K562 (cell line): ENCODE data around the gene AAR2. TPM values are rescaled to one million over a fixed set of nuclear protein-coding genes. Genes with fewer than 3 reads are reported as not detected.

ENCODE experiments used
- ASH1L ChIP-seq: fragments of 450-650 bp; IDR thresholded peaks from 2 replicates; pipeline ENCODE4 v1.6.1; 2018; ENCODE audit warnings: borderline replicate concordance, mild to moderate bottlenecking, low read depth; ENCODE audit not compliant: partially characterized antibody
- CC2D1A ChIP-seq: fragments of 450-650 bp; IDR thresholded peaks from 2 replicates; pipeline ENCODE4 v1.6.1; 2017; ENCODE audit warnings: mild to moderate bottlenecking
- DEAF1 ChIP-seq: fragments of 450-650 bp; formaldehyde crosslinking; IDR thresholded peaks from 2 replicates; pipeline ENCODE4 v1.4.0; 2020; ENCODE audit warnings: mild to moderate bottlenecking, moderate library complexity
- FOXP4 ChIP-seq: sonication (generic); formaldehyde crosslinking; IDR thresholded peaks from 2 replicates; pipeline ENCODE4 v1.8.0; 2022; ENCODE audit warnings: mild to moderate bottlenecking, missing genetic modification reagents, borderline replicate concordance
- POLR2H ChIP-seq: IDR thresholded peaks from 2 replicates; pipeline ENCODE4 v1.6.1; 2016; ENCODE audit warnings: missing genetic modification characterization, low read depth, mild to moderate bottlenecking, control low read depth, missing compliant biosample characterization, moderate library complexity
- POLR3A ChIP-seq: IDR thresholded peaks from 2 replicates; pipeline ENCODE4 v1.6.1; 2011; ENCODE audit warnings: borderline replicate concordance, mild to moderate bottlenecking, moderate library complexity; ENCODE audit not compliant: insufficient read length, insufficient read depth; ENCODE audit errors: extremely low read depth
- REST ChIP-seq, 2 experiments: fragments of 450-650 bp; formaldehyde crosslinking in 1 of 2; IDR thresholded peaks; 2 replicates each; pipeline versions ENCODE4 v1.4.0 to v1.6.1; 2014 to 2020; ENCODE audit warnings: mild to moderate bottlenecking in 2 of 2, borderline replicate concordance in 1 of 2, low read depth in 1 of 2
- SMC3 ChIP-seq: conservative IDR thresholded peaks from 2 replicates; pipeline ENCODE4 v1.6.1; 2011; ENCODE audit warnings: low read depth, low read length, improper control_type of control experiment; ENCODE audit not compliant: insufficient read depth
- SP1 ChIP-seq: sonication (generic); formaldehyde crosslinking; IDR thresholded peaks from 2 replicates; pipeline ENCODE4 v1.8.1; 2022; ENCODE audit warnings: mild to moderate bottlenecking, missing genetic modification reagents
- STAT5B ChIP-seq: fragments of 250-450 bp; sonication (Bioruptor Pico); IDR thresholded peaks from 2 replicates; pipeline ENCODE4 v1.8.0; 2021; ENCODE audit warnings: mild to moderate bottlenecking, inconsistent platforms
- ZKSCAN1 ChIP-seq: fragments of 150-350 bp; IDR thresholded peaks from 2 replicates; pipeline ENCODE4 v1.6.1; 2016; ENCODE audit warnings: low read depth, low read length
- ZNF224 ChIP-seq: sonication (generic); formaldehyde crosslinking; IDR thresholded peaks from 2 replicates; pipeline ENCODE4 v1.8.0; 2022; ENCODE audit warnings: mild to moderate bottlenecking, missing genetic modification reagents
- ZNF263 ChIP-seq: sonication (generic); formaldehyde crosslinking; IDR thresholded peaks from 2 replicates; pipeline ENCODE4 v1.8.0; 2022; ENCODE audit warnings: mild to moderate bottlenecking, missing genetic modification reagents, borderline replicate concordance
- polyA plus RNA-seq, 8 experiments: library from polyadenylated mRNA; depleted of rRNA in 4 of 8; stranded (reverse) in 5 of 8; unstranded in 3 of 8; fragments of >200 nt; fragmentation: Nextera tagmentation in 2 of 8; fragmentation: Illumina TruSeq in 1 of 8; extraction: Ambion mirVana in 2 of 8; extraction: Trizol in 1 of 8; gene quantifications; 2 replicates each; pipeline versions ENCODE4 v1.2.1 to v1.2.3, GENCODE V29; 2011 to 2014; ENCODE audit warnings: inconsistent platforms in 1 of 8, missing spikeins in 1 of 8
- total RNA-seq, 7 experiments: library from RNA; depleted of rRNA in 6 of 7; stranded (reverse); fragments of >200 nt in 6 of 7; fragmentation: Illumina TruSeq in 2 of 7; extraction: Trizol in 2 of 7; gene quantifications; 2 replicates each; pipeline versions ENCODE4 v1.2.1 to v1.2.3, GENCODE V29; 2011 to 2021; ENCODE audit warnings: low replicate concordance in 1 of 7

Gene AAR2
- total and polyA plus RNA-seq, 9 of the 15 experiments (the other 6 are each of a cell fraction or from before 2014, with no cell fraction given), result 6.5 to 36.2 (median 24.7) TPM

- TF ChIP-seq REST (IDR thresholded peaks at IDR 0.05; ENCODE audit: borderline replicate concordance) (peak; percentile 87), REST (CRISPR knock-in tag; IDR thresholded peaks at IDR 0.05; ENCODE audit: low read depth) (no peak), CC2D1A (peak; percentile 83; the same call in 1 of the 2 replicates), ZNF263 (CRISPR knock-in tag) (peak; percentile 47; the same call in 1 of the 2 replicates), ZNF224 (no peak), POLR2H (tag) (no peak), DEAF1 (peak; percentile 70), SMC3 (peak; percentile 88), ASH1L (no peak), FOXP4 (CRISPR knock-in tag) (0 out of 2 replicates have a peak, but pooled peaks have one; percentile 49), ZKSCAN1 (0 out of 2 replicates have a peak, but pooled peaks have one; percentile 40), SP1 (CRISPR knock-in tag) (no peak), POLR3A (no peak), STAT5B (CRISPR knock-in tag) (no peak)
Observed at GRCh38 chr20:36199345-36200257, 36.7 kb upstream of the AAR2 start (continued).
